SKM-1 (cell line): ENCODE measurements around the gene RXRA.
"Not testable (repeated sequence)": the region's sequence is repeated elsewhere in the genome, so short reads cannot be mapped to it uniquely, and the experiment has no call there.

Experiments used
- DNase-seq: peaks from one replicate; lab custom pipeline; 2025; ENCODE audit not compliant: unreplicated experiment; lab: John Stamatoyannopoulos, UW

RXRA gene

DNA sequence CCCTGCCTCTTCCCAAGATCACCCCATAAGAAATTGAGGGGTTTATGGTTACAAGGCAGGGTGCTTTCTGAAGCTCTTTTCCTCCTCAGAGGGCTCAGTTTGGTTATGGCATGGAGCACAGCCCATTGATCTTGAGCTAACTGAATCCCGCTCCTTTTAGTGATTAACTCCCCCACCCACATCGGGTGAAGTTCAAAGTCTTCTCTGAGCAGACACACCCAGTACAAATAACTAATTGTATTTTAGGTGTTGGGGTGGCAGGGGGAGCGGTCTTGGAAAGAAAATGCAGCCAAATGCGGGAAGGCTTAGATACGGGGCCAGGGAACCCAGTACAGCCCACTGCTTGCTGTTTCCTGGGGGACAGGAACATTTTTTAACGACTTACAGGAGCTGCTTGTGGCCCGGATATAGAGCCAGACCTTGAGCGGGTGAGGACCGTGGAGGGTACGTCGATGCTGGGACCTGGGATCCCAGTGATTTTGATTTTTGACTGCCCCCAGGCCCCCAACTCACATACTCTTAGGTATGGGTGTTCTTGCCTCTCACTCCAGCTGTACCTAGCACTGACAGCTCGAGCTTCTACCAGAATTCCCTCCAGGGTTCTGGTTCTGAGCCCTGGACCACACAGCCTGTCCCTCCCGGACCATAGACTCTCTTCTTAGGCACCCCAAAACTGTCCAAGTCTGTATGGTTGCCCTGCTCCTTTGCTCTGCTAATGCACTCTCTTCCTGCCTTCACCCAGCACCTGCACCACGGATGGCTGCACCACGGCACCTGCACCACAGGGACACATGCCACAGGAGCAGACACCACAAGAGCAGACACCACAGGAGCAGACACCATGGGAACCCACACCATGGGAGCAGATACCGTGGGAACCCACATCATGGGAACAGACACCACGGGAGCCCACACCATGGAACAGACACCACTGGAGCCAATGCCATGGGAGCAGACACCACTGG is 18.3 kb upstream of the RXRA start:
- no peak for DNase-seq

DNA sequence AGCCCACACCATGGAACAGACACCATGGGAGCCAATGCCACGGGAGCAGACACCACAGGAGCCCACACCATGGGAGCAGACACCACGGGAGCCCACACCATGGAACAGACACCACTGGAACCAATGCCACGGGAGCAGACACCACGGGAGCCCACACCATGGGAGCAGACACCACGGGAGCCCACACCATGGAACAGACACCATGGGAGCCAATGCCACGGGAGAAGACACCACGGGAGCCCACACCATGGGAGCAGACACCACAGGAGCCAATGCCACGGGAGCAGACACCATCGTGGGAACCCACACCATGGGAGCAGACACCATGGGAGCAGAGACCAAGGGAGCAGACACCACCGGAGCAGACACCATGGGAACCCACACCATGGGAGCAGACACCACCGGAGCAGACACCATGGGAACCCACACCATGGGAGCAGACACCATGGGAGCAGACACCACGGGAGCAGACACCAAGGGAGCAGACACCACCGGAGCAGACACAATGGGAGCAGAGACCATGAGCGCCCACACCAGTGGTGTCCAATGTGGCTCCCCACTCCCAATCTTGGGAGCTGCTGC is 17.5 kb upstream of the RXRA start:
- DNase-seq, result not testable (repeated sequence)

DNA sequence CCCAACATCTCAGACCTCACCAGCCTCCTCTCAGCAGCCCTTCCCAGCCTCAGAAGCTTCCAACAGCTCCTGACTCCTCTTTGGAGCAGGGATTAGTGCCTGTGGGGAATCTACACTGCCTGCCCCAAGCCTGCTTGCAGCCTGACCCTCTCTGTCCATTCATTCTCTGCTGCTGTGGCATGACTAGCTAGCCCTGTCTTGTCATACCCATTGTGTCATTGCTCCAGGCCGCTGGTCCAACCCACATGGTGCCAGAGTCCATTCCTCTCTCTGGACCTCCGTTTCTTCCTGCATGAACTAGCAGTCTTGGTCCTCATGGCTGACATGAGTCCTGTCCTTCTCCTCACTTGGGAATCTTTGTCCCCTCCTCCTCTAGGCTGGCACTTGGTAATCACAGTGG is 12.8 kb upstream of the RXRA start:
- DNase-seq, result no peak

DNA sequence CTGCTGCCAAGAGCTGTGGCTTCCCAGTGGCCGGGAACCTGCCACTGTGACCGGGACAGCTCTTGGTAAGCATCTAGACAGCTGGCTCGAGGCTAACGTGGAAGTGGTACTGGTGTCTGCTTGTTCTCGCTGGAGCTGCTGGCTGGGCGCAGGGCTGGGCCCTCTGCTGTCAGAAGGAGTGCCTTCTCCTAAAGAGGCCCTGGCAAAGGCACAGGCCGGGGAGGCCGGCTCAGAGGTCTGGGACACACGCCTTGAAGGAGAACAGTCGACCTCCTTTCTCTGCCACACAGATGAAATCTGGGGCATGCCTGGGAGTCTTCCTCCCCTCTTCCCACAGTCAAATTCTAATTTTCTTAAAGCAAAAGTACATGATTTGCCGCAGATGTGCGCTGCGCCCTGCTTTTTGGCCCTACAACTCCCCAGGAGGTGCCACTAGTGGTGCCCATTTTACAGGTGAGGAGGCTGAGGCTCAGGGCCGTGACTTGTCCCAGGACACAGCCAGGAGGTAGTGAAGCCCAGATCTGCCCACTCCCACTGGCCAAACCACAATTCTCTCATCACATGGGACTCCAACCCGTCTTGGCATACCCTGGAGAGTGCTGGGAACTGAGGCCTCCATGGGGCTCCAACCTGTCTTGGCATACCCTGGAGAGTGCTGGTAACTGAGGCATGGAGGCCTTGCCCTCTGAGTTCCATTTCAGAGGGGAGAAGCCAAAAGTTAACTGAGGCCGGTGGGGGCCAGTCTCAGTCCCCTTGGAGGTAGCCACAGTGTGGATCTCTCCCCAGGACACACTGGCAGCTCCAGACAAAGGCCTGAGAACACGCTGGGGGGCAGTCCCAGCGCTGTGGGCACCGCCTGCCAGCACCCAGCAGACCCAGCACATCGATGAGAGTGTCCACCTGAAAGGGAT is 12.0 kb upstream of the RXRA start:
- no peak for DNase-seq

DNA sequence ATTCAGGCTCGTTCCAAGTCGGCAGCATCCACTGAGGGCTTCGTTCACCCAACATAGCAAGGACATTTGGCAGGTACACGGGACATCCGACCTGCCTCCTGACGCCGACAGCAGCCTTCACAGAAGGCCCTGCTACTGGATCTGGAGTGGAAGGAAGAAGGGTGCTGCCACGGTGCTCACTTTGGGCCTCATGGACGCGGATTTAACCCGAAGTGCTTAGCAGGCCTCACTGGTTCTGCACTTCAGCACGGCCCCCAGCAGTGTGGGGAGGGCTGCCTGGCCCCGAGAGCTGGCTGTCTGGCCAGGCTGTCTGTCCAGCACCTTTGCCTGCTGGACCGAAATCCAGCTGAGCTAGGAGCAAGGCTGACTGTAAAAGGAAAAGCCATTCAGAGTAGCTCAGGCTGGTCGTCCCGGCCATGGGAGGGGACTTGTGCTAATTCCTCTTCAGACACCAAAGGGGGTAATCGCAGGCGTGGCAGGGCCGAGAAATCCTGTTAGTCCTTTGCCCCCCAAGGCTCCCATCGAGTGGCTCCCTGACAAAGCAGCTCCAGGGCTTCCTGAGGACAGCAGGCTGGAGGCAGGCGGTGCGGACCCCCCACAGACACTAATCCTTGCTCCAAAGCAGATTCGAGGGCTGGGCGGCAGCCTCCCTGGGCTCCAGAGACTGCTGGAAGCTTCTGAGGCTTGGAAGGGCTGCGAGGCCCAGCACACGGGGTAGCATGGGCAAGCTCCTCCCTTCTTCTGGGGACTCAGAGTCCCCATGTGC is 11.1 kb upstream of the RXRA start:
- no peak for DNase-seq

DNA sequence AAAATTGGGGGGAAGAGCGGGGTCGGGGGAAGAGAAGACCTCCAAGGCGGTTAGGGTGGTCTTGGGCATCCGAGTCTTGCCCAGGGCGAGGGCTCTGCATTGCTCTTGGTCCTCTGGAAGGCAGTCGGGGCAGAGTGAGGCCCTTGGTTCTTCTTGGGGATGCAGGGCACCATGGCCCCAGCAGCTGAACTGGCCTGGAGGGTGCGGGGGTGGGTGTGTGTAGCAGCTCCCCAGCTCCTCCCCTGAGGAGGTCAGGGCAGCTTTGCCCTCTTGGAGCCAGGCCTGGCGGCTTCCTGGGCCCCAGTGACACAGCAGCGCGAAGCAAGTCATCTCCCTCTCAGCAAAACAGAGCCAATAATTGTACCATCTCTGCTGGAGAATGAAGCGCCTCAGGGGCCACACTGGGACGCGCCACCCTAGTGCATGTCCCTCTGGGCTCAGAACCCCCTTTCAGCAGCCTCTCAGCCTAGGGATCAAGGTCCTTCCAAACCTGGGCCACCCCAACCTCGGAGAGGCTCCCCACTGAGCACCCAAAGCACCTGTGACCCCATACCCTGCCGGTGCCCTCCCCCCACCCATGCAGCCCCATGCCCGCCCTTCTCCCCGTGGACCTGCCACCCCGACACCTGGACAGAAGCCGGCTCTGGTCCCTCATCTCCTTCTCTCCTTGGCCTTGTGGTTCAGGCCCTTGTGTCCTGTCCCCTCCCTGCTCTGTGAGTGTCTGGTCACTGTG is 10.4 kb upstream of the RXRA start:
- no peak for DNase-seq

DNA sequence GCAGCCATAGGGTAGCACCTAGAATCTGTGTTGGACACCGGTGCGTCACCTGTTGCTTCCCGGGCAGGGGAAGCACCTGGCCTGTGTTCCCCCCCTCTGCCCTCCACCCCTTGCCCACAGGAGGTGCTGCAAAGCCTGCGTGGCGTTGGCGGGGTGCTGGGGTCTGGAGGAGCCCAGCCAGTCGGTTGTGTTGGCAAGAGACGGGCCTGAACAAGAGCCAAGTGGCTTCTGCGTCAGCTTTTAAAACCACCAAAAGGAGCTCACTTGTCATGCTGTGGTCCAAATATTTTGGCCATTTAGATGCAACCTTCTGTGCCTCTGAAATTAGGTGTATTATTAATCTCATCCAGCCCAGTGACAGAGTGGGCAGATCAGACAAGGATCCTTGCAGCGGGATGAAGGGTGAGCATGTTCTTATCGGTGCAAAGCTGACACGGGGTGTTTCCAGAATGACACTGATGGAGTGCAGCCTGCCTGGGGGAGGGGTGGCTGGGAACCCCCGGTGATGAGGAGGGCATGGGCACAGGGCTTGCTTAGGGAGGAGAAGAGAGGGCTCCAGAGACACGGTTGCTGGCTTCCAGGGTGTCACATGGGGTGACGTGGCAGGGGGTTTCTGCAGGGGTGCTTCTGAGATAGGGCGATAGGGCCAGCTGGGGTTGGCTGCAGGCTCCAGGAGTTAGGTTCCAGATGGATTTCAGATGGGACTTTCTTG is 9.7 kb upstream of the RXRA start:
- no peak for DNase-seq

DNA sequence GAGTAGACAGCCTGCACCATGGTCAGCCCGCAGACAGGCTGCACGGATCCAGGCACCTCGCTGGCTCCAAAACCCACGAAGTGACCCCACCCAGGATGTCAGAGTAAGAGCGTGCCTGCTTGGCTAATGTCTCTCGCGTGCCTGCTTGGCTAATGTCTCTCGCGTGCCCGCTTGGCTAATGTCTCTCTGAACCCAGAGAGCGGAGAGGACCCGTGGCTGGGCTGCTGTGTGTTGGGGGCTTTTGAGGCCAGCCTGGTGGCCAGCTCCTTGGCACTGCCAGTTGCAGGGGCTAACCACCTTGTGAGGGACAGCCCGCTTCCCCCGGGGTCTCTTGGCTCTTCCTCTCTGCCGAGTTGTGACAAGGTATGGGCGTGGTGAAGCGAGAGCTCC is 8.9 kb upstream of the RXRA start:
- DNase-seq, result no peak

DNA sequence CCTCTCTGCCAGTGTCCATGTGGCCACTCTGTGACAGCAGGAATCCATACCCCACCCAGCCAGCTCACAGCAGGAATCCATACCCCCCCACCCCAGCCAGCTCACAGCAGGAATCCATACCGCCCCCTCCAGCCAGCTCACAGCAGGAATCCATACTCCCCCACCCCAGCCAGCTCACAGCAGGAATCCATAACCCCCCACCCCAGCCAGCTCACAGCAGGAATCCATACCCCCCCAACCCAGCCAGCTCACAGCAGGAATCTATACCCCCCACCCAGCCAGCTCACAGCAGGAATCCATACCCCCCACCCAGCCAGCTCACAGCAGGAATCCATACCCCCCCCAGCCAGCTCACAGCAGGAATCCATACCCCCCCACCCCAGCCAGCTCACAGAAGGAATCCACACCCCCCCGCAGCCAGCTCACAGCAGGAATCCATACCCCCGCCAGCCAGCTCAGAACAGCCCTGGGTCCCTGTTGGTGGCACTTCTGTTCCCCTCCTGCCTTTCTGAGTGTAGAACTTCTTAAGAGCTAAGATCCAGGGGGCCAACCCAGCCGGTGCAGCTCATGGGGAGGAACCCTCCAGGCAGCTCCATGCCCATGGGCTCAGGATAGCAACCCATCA is 8.4 kb upstream of the RXRA start:
- DNase-seq, result no peak

DNA sequence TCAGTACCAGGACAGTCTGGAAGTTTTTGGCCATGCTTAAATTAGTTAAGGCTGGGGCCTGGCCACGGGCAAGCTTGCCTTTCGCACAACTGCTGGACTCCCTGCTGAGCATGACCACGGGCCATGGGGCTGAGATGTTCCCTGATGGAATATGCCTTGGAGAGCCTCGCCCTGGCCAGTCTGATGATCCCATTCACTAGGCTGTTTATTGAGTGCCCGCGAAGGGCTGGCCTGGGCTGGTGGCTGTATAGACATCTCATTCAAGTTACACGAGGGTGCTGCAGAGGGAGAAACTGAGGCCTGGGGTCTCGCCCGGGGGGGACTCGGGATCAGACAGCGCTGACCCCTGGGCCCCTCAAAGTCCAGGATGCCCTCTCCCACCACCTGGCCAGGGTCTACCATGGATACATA is 7.8 kb upstream of the RXRA start:
- no peak for DNase-seq

DNA sequence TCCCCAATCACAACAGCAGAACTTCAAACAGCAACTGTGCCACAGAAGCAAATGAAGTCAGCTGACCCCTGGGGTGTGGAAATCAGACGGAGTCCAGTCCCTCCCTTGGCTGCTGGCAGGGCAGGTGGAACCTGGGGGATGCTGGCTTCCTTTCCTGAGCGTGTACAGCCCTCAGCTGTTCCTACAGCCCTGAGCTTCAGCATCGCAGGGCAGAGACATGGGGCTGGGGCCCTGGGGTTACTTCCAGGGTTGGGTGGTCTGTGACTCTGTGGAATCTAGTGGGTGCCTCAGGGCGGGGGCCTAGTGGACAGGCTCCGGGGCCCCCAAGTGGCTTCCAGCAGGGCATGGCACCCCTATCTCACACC is 7.3 kb upstream of the RXRA start:
- DNase-seq, result no peak

DNA sequence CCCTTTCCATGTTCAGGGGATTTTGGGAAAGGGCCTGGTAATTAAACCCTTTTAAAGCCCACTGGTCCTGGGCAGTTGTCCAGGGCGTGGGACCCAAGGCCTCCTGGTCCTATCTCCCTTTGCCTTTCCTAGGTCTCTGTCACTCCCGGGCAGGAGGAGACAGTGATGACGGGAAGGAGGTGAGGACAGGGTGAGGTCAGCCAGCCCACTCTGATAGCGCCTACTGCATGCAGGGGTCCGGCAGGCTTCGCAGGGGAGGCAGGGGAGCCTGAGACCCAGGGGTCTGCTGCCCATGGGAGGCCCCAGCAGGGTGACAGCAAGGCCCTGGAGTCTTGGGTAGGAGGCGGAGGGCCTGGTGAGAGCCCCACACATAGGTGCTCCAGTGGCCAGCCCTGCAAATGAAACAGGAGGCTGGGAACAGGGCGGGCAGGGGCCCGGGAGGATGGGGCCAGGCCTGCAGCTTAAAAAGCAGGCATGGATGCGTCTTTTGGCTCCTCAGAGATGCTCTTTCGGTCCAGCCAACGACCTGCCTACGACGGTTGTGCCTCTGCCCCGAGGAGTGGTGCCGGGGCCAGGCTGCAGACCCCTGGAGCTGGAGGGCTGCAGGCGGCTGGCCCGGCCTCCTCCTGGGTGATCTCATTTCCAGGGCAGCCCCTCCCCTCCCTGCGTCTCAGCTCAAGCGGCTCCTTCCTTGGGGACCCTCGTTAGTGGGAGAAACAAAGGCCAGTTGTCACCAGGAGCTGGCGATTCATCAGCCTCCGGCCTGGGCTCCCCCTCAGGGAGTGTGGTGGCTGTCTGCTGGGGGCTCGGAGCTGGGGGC is 6.7 kb upstream of the RXRA start:
- DNase-seq, result no peak

DNA sequence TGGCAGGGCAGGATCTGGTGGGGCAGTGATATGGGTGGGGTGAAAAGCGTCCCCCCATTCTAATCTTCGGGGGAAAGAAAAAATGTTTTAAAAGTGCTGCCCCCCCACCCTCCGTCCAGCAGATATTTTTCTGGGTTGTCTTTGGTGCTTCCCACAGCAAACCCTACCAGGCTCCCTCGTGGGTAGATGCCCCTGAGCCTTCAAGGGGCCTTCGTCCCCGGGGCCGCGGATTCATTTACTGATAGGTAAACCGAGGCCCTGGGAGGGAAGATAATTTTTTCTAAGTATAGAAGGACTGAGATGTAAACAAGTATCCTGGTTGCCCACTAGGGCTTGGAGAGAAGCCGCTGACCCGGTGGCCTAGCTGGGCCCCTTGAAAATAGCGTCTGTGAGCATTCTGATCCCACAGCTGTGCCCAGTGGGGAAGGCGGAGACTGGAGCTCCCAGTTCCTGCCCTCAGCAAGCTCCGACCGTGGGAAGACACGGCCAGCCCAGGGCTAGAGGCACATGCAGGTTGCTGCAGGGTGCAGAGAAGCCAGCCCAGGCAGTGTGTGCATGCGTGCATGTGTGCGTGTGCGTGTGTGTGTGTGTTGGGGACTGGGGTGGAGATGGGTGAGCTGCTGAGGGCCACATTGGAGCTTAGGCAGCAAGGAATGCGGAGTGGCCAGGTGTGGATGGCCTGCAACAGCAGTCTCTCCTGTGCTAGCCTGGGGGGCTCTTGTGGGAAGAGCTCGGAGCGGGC is 6.0 kb upstream of the RXRA start:
- DNase-seq, result no peak

DNA sequence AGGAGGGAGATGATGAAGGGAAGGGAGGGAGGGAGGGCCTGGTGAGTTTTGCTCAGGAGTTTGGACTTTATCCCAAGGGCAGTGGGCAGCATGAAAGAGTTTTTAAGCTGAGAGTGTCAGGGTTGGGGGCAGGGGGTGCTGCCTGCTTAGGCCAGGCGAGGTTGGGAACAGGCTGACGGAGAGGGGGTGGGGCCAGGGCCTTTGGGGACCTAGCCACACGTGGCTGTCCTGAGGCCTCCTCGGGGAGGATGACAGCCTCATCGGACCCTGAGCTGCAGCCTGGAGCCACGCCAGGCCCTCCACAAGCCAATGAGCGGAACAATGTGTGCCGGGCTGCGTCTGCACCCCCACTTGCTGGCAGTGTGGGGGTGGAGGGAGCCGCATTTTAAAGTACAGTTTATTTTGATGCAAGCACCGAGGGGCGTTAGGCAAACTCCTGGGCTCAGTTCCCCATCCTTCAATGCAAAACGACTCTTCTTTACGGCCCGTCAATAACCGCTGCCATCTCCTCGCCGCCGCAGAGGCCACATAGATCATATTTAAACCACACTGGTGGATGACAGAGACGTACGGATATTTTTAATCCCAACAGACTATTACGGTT is 5.3 kb upstream of the RXRA start:
- no peak for DNase-seq

DNA sequence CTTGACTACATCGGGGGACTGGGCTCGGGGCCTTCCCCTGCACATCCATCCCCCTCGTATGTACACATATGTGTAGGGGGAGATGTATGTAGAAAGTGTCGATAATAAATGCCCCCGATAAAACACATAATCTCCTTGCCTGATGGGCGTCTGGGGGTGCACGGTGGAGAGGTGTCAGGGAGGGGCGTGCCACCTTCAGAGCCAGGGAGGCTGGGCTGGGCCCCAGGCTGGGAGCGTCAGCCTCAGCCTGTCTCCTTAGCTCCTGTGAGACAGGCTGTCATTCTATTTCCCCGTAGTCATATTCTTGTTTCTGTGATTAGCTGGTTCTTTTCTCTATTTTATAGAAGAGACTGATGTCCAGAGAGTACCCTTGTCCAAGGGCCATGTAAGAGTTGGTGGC is 4.7 kb upstream of the RXRA start:
- DNase-seq, result no peak

DNA sequence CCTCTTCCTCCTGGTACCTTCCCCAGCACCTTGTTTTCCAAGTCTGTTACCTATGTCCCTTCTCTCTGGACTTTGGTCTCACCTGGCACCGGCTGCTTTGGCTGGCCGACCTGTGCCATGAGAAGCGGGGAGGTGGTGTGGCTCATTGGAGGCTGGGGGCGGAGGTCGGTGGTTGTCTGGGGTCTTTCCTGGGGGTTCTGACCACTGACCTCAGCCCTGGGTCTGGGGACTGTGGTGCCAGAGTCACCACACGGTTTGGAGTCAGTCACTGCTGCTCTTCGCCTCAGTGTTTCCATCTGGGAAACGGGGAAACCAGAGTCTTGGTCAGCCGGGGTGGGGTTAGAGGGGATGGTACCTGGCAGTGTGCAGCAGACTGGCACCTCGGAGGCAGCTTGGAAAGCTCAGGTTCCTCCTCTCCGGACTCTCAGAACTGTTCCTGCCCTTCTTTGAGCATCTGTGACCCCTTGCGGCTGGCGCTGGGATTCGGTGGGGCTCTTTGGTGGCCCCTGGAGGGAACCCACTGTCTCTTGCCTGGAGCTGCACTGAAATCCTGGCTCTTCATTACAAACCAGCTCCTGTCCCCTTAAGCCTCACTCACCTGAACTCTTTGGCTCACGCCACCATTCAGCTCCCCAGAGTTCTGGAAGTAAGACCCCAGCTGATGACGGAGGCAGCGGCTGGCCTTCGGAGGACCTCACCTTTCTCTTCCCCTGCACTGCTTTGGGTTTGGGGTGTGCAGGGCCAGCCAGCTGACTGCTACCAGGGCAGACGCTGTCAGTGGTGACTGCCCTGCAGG is 4.1 kb upstream of the RXRA start:
- no peak for DNase-seq
